ENCODE measurements around the gene TROAP.

The TROAP gene

GRCh38 chr12:49295082-49295936 is 27.7 kb upstream of the TROAP start, which contains the start of gene PRPH:
Gene PRPH, plus strand, starts transcription at chr12:49295147. Its CDS starts 54 bp downstream, at chr12:49295201.
- H3K4me3 ChIP-seq (ENCODE audit: control insufficient read depth, low read depth, low read length): no peak within 1 kb of the TSS
- DNase-seq (ENCODE audit: low read depth): no peak
- no peak for TF ChIP-seq CTCF (IDR thresholded peaks at IDR 0.05; ENCODE audit: control insufficient read depth, insufficient read depth, low read depth, low read length, missing control alignments)

GRCh38 chr12:49296034-49296835 is 26.8 kb upstream of the TROAP start:
- TF ChIP-seq CTCF (IDR thresholded peaks at IDR 0.05; ENCODE audit: control insufficient read depth, insufficient read depth, low read depth, low read length, missing control alignments): peak; percentile 73
- DNase-seq (ENCODE audit: low read depth): no peak
- no peak overlapping the region for H3K4me3 ChIP-seq (ENCODE audit: control insufficient read depth, low read depth, low read length)

- TF ChIP-seq CTCF (IDR thresholded peaks at IDR 0.05; ENCODE audit: control insufficient read depth, insufficient read depth, low read depth, low read length, missing control alignments): no peak
- peak overlapping the region; percentile 8 for H3K4me3 ChIP-seq (ENCODE audit: control insufficient read depth, low read depth, low read length)
- no peak for DNase-seq (ENCODE audit: low read depth)
These were observed 26.0 kb upstream of the TROAP start for GRCh38 chr12:49296836-49297694.

- DNase-seq (ENCODE audit: low read depth): no peak
- H3K4me3 ChIP-seq (ENCODE audit: control insufficient read depth, low read depth, low read length): no peak overlapping the region
- no peak for TF ChIP-seq CTCF (IDR thresholded peaks at IDR 0.05; ENCODE audit: control insufficient read depth, insufficient read depth, low read depth, low read length, missing control alignments)
These were observed 25.4 kb upstream of the TROAP start for GRCh38 chr12:49297695-49298060.

- no peak for TF ChIP-seq CTCF (IDR thresholded peaks at IDR 0.05; ENCODE audit: control insufficient read depth, insufficient read depth, low read depth, low read length, missing control alignments)
- no peak overlapping the region for H3K4me3 ChIP-seq (ENCODE audit: control insufficient read depth, low read depth, low read length)
- no peak for DNase-seq (ENCODE audit: low read depth)
These were observed 24.9 kb upstream of the TROAP start for GRCh38 chr12:49298160-49298559.

GRCh38 chr12:49301760-49302159 is 21.3 kb upstream of the TROAP start:
- no peak overlapping the region for H3K4me3 ChIP-seq (ENCODE audit: control insufficient read depth, low read depth, low read length)
- no peak for TF ChIP-seq CTCF (IDR thresholded peaks at IDR 0.05; ENCODE audit: control insufficient read depth, insufficient read depth, low read depth, low read length, missing control alignments)
- DNase-seq (ENCODE audit: low read depth): no peak

All from AG09309 (cell line).